ENCODE data around the gene CCT8.

CCT8 gene

GRCh38 chr21:29084372-29084771 lies 10.9 kb upstream of the CCT8 start:
- H3K9me2 ChIP-seq (replicated peaks; ENCODE audit: insufficient read depth, low read length), result no peaks in the 10 kb centered on the region
- no peak overlapping the region for H2AFZ ChIP-seq (ENCODE audit: low read depth, low read length, severe bottlenecking)
- H3K9ac ChIP-seq (ENCODE audit: low read length), result no peak overlapping the region
- no peaks in the 10 kb centered on the region for H3K79me2 ChIP-seq (ENCODE audit: insufficient read depth, low read length)
- TF ChIP-seq EZH2phosphoT487 (conservative IDR thresholded peaks at IDR 0.05; ENCODE audit: low read length) (no peak), CTCF (IDR thresholded peaks at IDR 0.05; ENCODE audit: insufficient read depth, low read length, poor library complexity, severe bottlenecking) (no peak)
- H3K36me3 ChIP-seq (ENCODE audit: low read length), result no peaks in the 10 kb centered on the region
- H3K4me2 ChIP-seq (ENCODE audit: low read depth, low read length, poor library complexity, severe bottlenecking), result no peak overlapping the region
- H4K20me1 ChIP-seq (ENCODE audit: low read depth, low read length), result no peaks in the 10 kb centered on the region
- no peaks in the 10 kb centered on the region for H3K9me3 ChIP-seq (ENCODE audit: insufficient read depth, low read length)
- 0 out of 2 replicates have a peak, but pooled peaks cover 6% of the 10 kb centered on the region for H3F3A ChIP-seq (ENCODE audit: insufficient read depth)
- no peaks in the 10 kb centered on the region for H3K27me3 ChIP-seq (ENCODE audit: low read length)
- no peak overlapping the region for H3K27ac ChIP-seq (ENCODE audit: low read depth, low read length)
- H3K4me3 ChIP-seq (ENCODE audit: insufficient read depth, low read length, poor library complexity, severe bottlenecking), result no peak overlapping the region

- Histone ChIP-seq H3K9me3 (ENCODE audit: insufficient read depth, low read length) (no peaks in the 10 kb centered on the region), H3K79me2 (ENCODE audit: insufficient read depth, low read length) (peaks cover 5% of the 10 kb centered on the region; the same call in 1 of the 2 replicates), H3K4me3 (ENCODE audit: insufficient read depth, low read length, poor library complexity, severe bottlenecking) (no peak overlapping the region), H2AFZ (ENCODE audit: low read depth, low read length, severe bottlenecking) (no peak overlapping the region), H4K20me1 (ENCODE audit: low read depth, low read length) (no peaks in the 10 kb centered on the region), H3K9ac (ENCODE audit: low read length) (no peak overlapping the region), H3F3A (ENCODE audit: insufficient read depth) (peaks cover 15% of the 10 kb centered on the region), H3K4me2 (ENCODE audit: low read depth, low read length, poor library complexity, severe bottlenecking) (no peak overlapping the region), H3K9me2 (replicated peaks; ENCODE audit: insufficient read depth, low read length) (no peaks in the 10 kb centered on the region), H3K27ac (ENCODE audit: low read depth, low read length) (no peak overlapping the region), H3K27me3 (ENCODE audit: low read length) (no peaks in the 10 kb centered on the region), H3K36me3 (ENCODE audit: low read length) (no peaks in the 10 kb centered on the region)
- TF ChIP-seq EZH2phosphoT487 (conservative IDR thresholded peaks at IDR 0.05; ENCODE audit: low read length) (no peak), CTCF (IDR thresholded peaks at IDR 0.05; ENCODE audit: insufficient read depth, low read length, poor library complexity, severe bottlenecking) (no peak)
Observed at GRCh38 chr21:29083306-29083705, 9.9 kb upstream of the CCT8 start.

- Histone ChIP-seq H3K36me3 (ENCODE audit: low read length) (no peaks in the 10 kb centered on the region), H3K4me2 (ENCODE audit: low read depth, low read length, poor library complexity, severe bottlenecking) (no peak overlapping the region), H3K4me3 (ENCODE audit: insufficient read depth, low read length, poor library complexity, severe bottlenecking) (no peak overlapping the region), H4K20me1 (ENCODE audit: low read depth, low read length) (no peaks in the 10 kb centered on the region), H3F3A (ENCODE audit: insufficient read depth) (peaks cover 23% of the 10 kb centered on the region), H3K27ac (ENCODE audit: low read depth, low read length) (no peak overlapping the region), H3K9ac (ENCODE audit: low read length) (no peak overlapping the region), H2AFZ (ENCODE audit: low read depth, low read length, severe bottlenecking) (no peak overlapping the region), H3K27me3 (ENCODE audit: low read length) (no peaks in the 10 kb centered on the region), H3K9me3 (ENCODE audit: insufficient read depth, low read length) (no peaks in the 10 kb centered on the region), H3K9me2 (replicated peaks; ENCODE audit: insufficient read depth, low read length) (no peaks in the 10 kb centered on the region), H3K79me2 (ENCODE audit: insufficient read depth, low read length) (peaks cover 5% of the 10 kb centered on the region; the same call in 1 of the 2 replicates)
- no peak for TF ChIP-seq EZH2phosphoT487 (conservative IDR thresholded peaks at IDR 0.05; ENCODE audit: low read length)
- no peak for TF ChIP-seq CTCF (IDR thresholded peaks at IDR 0.05; ENCODE audit: insufficient read depth, low read length, poor library complexity, severe bottlenecking)
Observed at GRCh38 chr21:29082046-29082815, 8.8 kb upstream of the CCT8 start.
